GM12878 (cell line): ENCODE results near the gene SSBP3. TPM values are rescaled to one million over a fixed set of nuclear protein-coding genes. Genes with fewer than 3 reads are reported as not detected.

Experiments used
- ATAC-seq: fragments of 200-7000 bp; cut with Tn5 transposase; 3 replicates; pipeline ENCODE4 v1.9.1; 2020; ENCODE audit warnings: mild to moderate bottlenecking, moderate library complexity
- BruUV-seq: library from RNA; stranded (reverse); fragments of 400-500 nt; replicated peaks from 2 replicates; lab custom pipeline; 2021; lab: Mats Ljungman, UMichigan
- CTCF ChIA-PET: fragments of 300-600 bp; sonication (Branson Sonifier 250); formaldehyde crosslinking; extraction: SDS; loops from one replicate; lab custom pipeline; 2021; ENCODE audit warnings: inconsistent platforms; lab: Yijun Ruan, JAX
- POLR2A ChIA-PET: fragments of 350-600 bp; formaldehyde crosslinking; extraction: SDS; loops from one replicate; lab custom pipeline; 2021; ENCODE audit warnings: inconsistent platforms; lab: Charles Lee
- RAD21 ChIA-PET: fragments of 300-600 bp; sonication (Branson Sonifier 250); formaldehyde crosslinking; loops from one replicate; lab custom pipeline; 2023; ENCODE audit warnings: antibody characterized with exemption; ENCODE audit not compliant: unreplicated experiment; lab: Charles Lee
- SMC1A ChIA-PET: fragments of 300-600 bp; sonication (Branson Sonifier 250); formaldehyde crosslinking; loops from one replicate; lab custom pipeline; 2023; ENCODE audit not compliant: unreplicated experiment, uncharacterized antibody; lab: Charles Lee
- DNase-seq: peaks from one replicate; pipeline ENCODE4 v3.0.0-alpha.2; 2011; ENCODE audit warnings: low read depth, low spot score
- FAIRE-seq: peaks from 3 replicates; lab custom pipeline; 2011; peaks lifted over from hg19 to GRCh38; lab: Jason Lieb, UNC
- H2AFZ ChIP-seq: 2 replicates; pipeline ENCODE4 v1.6.0; 2011; ENCODE audit warnings: low read depth, low read length, control low read depth; ENCODE audit not compliant: control insufficient read depth
- H3K27ac ChIP-seq: 2 replicates; pipeline ENCODE4 v1.5.1; 2011; ENCODE audit warnings: control low read depth; ENCODE audit not compliant: control insufficient read depth, insufficient read depth
- H3K27me3 ChIP-seq, 2 experiments: replicated peaks in 1 of 2; 2 replicates each; pipeline versions ENCODE4 v1.6.0 to v1.6.1; 2011; ENCODE audit warnings: low read length in 1 of 2; ENCODE audit not compliant: control insufficient read depth in 2 of 2, insufficient read depth in 2 of 2
- H3K36me3 ChIP-seq, 2 experiments: 2 replicates each; pipeline ENCODE4 v1.5.1; 2011; ENCODE audit warnings: low read length in 1 of 2; ENCODE audit not compliant: control insufficient read depth in 2 of 2, insufficient read depth in 2 of 2
- H3K4me1 ChIP-seq: 2 replicates; pipeline ENCODE4 v1.6.1; 2011; ENCODE audit warnings: mild to moderate bottlenecking, low read length, moderate library complexity, mixed read lengths; ENCODE audit not compliant: control insufficient read depth, insufficient read depth
- H3K4me2 ChIP-seq: 2 replicates; pipeline ENCODE4 v1.6.0; 2011; ENCODE audit warnings: control low read depth; ENCODE audit not compliant: control insufficient read depth, insufficient read depth
- H3K4me3 ChIP-seq: fragments of 200-600 bp; sonication (generic); 2 replicates; pipeline ENCODE4 v1.5.1; 2016
- H3K79me2 ChIP-seq: 2 replicates; pipeline ENCODE4 v1.6.0; 2011; ENCODE audit warnings: low read length; ENCODE audit not compliant: control insufficient read depth, insufficient read depth
- H3K9ac ChIP-seq: 2 replicates; pipeline ENCODE4 v1.8.0; 2011; ENCODE audit warnings: low read length, control low read depth, mixed read lengths; ENCODE audit not compliant: control insufficient read depth, insufficient read depth
- H3K9me3 ChIP-seq: replicated peaks from 3 replicates; pipeline ENCODE4 v1.5.1; 2011; ENCODE audit warnings: mild to moderate bottlenecking, low read length; ENCODE audit not compliant: control insufficient read depth, insufficient read depth
- H4K20me1 ChIP-seq: 2 replicates; pipeline ENCODE4 v1.6.0; 2011; ENCODE audit not compliant: control insufficient read depth, insufficient read depth
- ATF2 ChIP-seq: IDR thresholded peaks from 2 replicates; pipeline ENCODE4 v1.6.1; 2012; ENCODE audit warnings: low read length, inconsistent platforms
- BHLHE40 ChIP-seq, 2 experiments: fragments of 450-650 bp in 1 of 2; IDR thresholded peaks; 2 replicates each; pipeline ENCODE4 v1.6.1; 2011 to 2017; ENCODE audit warnings: low read depth in 2 of 2, borderline replicate concordance in 1 of 2, improper control_type of control experiment in 1 of 2, low read length in 1 of 2, mild to moderate bottlenecking in 1 of 2
- ELK1 ChIP-seq: IDR thresholded peaks from 2 replicates; pipeline ENCODE4 v1.6.1; 2012; ENCODE audit warnings: low read depth, low read length, improper control_type of control experiment
- IRF3 ChIP-seq: fragments of 450-650 bp; IDR thresholded peaks from 2 replicates; pipeline ENCODE4 v1.6.1; 2014; ENCODE audit warnings: mild to moderate bottlenecking
- IRF5 ChIP-seq: fragments of 450-650 bp; IDR thresholded peaks from 2 replicates; pipeline ENCODE4 v1.6.1; 2017; ENCODE audit warnings: borderline replicate concordance
- TCF3 ChIP-seq: IDR thresholded peaks from 2 replicates; pipeline ENCODE4 v1.6.1; 2012; ENCODE audit warnings: low read depth, mild to moderate bottlenecking, low read length, borderline replicate concordance; ENCODE audit not compliant: insufficient read depth
- WRNIP1 ChIP-seq: IDR thresholded peaks from 2 replicates; pipeline ENCODE4 v1.6.1; 2011; ENCODE audit warnings: low read depth, low read length, improper control_type of control experiment, borderline replicate concordance
- WGBS: methylation state at CpG from one replicate; pipeline ENCODE4 v1.1.6; 2016; ENCODE audit warnings: low lambda C conversion rate; ENCODE audit not compliant: insufficient replicate concordance, insufficient coverage; ENCODE audit errors: missing lambda C conversion rate; 5-methylcytosine and 5-hydroxymethylcytosine counted together
- in situ Hi-C: fragments of 300-500 bp; cut with MboI; formaldehyde crosslinking; loops from 9 replicates; pipeline ENCODE4 v1.14.3; 2018; ENCODE audit warnings: mixed read lengths
- intact Hi-C: fragments of 100-400 bp; cut with micrococcal nuclease; formaldehyde crosslinking; loops from one replicate; pipeline ENCODE4 v1.14.2; 2022; ENCODE audit not compliant: unreplicated experiment
- polyA plus RNA-seq, 11 experiments: library from polyadenylated mRNA; depleted of rRNA in 4 of 11; unstranded in 6 of 11; stranded (reverse) in 5 of 11; fragments of >200 nt; fragmentation: Nextera tagmentation in 4 of 11; fragmentation: Illumina TruSeq in 1 of 11; extraction: Ambion mirVana in 4 of 11; extraction: Trizol in 1 of 11; gene quantifications; 1 replicate in 1 of 11; 2 replicates in 10 of 11; pipeline versions ENCODE4 v1.2.1 to v1.2.3, GENCODE V29; 2011 to 2016; ENCODE audit warnings: inconsistent platforms in 2 of 11, missing spikeins in 2 of 11, low read depth in 1 of 11
- total RNA-seq, 4 experiments: library from RNA; depleted of rRNA in 3 of 4; stranded (reverse); fragments of >200 nt in 3 of 4; fragmentation: Illumina TruSeq in 1 of 4; extraction: Trizol in 1 of 4; gene quantifications; 2 replicates each; pipeline versions ENCODE4 v1.2.1 to v1.2.3, GENCODE V29; 2013 to 2021

The SSBP3 gene
- total and polyA plus RNA-seq, 10 of the 15 experiments (the other 5 are each of a cell fraction or from before 2014, with no cell fraction given) = 4.1 to 51.7 (median 17.1) TPM

GRCh38 chr1:54379555-54380289, 26.5 kb downstream of the SSBP3 start:
- Histone ChIP-seq H3K27me3 (no peaks in the 10 kb centered on the region), H3K4me3 (no peak overlapping the region), H3K79me2 (peaks cover 42% of the 10 kb centered on the region), H3K9me3 (no peaks in the 10 kb centered on the region), H3K36me3 (peaks cover 0 to 2% of the 10 kb centered on the region in 2 experiments; a peak in 2 of 4 replicates), H2AFZ (no peak overlapping the region), H3K9ac (no peak overlapping the region), H3K4me1 (peaks cover 64% of the 10 kb centered on the region), H3K4me2 (no peak overlapping the region), H4K20me1 (no peaks in the 10 kb centered on the region), H3K27ac (no peak overlapping the region)
- no peak for FAIRE-seq
- RAD21 ChIA-PET = no interaction called here
- DNase-seq = no peak
- no peak for TF ChIP-seq IRF5
- no peak for TF ChIP-seq WRNIP1
- no peak for TF ChIP-seq IRF3
- no peak for TF ChIP-seq BHLHE40 (IDR thresholded peaks at IDR 0.05; ENCODE audit: borderline replicate concordance in 1 of 2, low read depth in 2 of 2, low read length in 1 of 2)
- TF ChIP-seq TCF3 = no peak
- TF ChIP-seq ELK1 = no peak
- no peak for TF ChIP-seq ATF2
- CTCF ChIA-PET = no interaction called here
- in situ Hi-C loops (no loop called here), intact Hi-C loops (no loop called here)
- SMC1A ChIA-PET = no interaction called here
- POLR2A ChIA-PET = interaction anchor here (2.4 kb wide), 1 partner anchor 27 kb away, joined by 6 read pairs; the partner anchor contains the start of gene SSBP3
- 98% methylated on average over 23 of the region's 23 CpGs for WGBS
- no peak for ATAC-seq
- no TSS peak for BruUV-seq
